ENCODE measurements around the gene ALAS1. TPM values are rescaled to one million over a fixed set of nuclear protein-coding genes. Genes with fewer than 3 reads are reported as not detected.

The ALAS1 gene
- total RNA-seq, 5 donors from 2014 or later (not counting 1 experiment from before 2014, with no cell fraction given), result 12.2 to 32.7 (median 27.1) TPM

DNA sequence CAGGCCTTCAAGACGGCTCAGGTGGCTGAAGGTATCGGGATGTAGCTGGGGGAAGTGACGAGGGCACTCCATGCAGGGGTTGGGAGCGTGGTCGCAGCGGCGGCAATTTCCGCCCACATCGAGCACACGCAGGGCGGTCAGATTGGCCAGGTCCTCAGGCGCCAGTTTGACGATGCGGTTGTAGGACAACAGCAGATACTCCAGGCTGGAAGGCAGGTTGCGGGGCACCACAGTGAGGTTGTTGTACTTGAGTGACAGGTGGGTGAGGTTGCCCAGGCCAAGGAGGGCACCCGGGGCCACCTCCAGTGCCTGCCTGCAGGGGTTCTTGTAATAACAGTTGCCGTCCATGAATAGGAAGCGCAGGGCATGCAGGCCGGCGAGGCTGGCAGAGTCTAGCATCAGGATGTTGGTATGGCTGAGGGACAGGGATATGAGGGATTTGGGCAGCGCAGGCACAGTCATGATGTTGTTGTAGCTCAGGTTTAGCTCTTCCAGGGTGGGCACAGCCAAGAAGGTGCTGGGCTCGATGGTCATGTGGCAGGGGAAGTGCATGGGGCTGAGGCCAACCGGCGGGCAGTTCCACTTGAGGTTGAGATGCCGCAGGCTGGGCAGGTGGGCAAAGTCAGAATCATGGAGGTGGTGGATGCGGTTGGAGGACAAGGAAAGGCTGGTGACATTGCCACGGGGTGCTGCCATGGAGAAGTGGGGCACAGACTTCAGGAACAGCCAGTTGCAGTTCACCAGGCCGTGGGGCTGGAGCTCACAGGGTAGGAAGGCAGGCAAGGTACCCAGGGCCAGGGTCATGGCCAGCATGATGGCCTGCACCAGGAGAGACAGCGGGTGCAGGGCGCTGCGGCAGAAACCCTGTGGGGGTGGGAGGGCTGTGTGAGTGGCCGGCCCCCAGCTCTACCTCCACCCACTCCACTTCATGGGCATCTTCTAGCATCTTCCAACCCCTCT is 25.8 kb downstream of the ALAS1 start:
- no peaks in the 10 kb centered on the region for H3K27me3 Mint-ChIP-seq
- WGBS (ENCODE audit: insufficient coverage), result 95% methylated on average over 26 of the region's 32 CpGs
- Histone ChIP-seq H3K27ac (ENCODE audit: low read length) (no peak overlapping the region), H3K27me3 (replicated peaks in 1 of 2; ENCODE audit: control insufficient read depth in 2 of 2, extremely low read depth in 1 of 2, insufficient read depth in 2 of 2, low read length in 1 of 2) (no peaks in the 10 kb centered on the region), H3K9me3 (no peaks in the 10 kb centered on the region), H3K4me3 (ENCODE audit: control insufficient read depth in 1 of 2, extremely low read depth in 1 of 2, low read length in 1 of 2) (no peak overlapping the region), H3K36me3 (ENCODE audit: control insufficient read depth in 2 of 2, extremely low read depth in 1 of 2, insufficient read depth in 1 of 2, low read length in 1 of 2) (peaks cover 2 to 8% of the 10 kb centered on the region in 2 donors), H3K4me1 (ENCODE audit: control insufficient read depth in 1 of 2, extremely low read depth in 1 of 2, insufficient read depth in 2 of 2, low read length in 2 of 2) (peaks cover 41 to 79% of the 10 kb centered on the region in 2 experiments)
- no peak for ATAC-seq (replicated peaks in 1 of 4)
- POLR2A ChIA-PET, result no interaction called here
- H3K4me1 Mint-ChIP-seq, result peaks cover 76 to 86% (median 83%) of the 10 kb centered on the region in 3 donors
- CTCF ChIA-PET, result interaction anchor here (1.6 to 2.0 kb wide), 2 partner anchors 115 to 116 kb away, joined by 5 to 6 read pairs; no protein-coding TSS in a partner anchor
- H3K4me3 Mint-ChIP-seq, result peak overlapping the region; percentile 31 to 83 (median 69)
- H3K36me3 Mint-ChIP-seq, result no peaks in the 10 kb centered on the region
- peak overlapping the region; percentile 76 to 85 for H3K27ac Mint-ChIP-seq
- no peaks in the 10 kb centered on the region for H3K9me3 Mint-ChIP-seq
- DNase-seq, result no peak

DNA sequence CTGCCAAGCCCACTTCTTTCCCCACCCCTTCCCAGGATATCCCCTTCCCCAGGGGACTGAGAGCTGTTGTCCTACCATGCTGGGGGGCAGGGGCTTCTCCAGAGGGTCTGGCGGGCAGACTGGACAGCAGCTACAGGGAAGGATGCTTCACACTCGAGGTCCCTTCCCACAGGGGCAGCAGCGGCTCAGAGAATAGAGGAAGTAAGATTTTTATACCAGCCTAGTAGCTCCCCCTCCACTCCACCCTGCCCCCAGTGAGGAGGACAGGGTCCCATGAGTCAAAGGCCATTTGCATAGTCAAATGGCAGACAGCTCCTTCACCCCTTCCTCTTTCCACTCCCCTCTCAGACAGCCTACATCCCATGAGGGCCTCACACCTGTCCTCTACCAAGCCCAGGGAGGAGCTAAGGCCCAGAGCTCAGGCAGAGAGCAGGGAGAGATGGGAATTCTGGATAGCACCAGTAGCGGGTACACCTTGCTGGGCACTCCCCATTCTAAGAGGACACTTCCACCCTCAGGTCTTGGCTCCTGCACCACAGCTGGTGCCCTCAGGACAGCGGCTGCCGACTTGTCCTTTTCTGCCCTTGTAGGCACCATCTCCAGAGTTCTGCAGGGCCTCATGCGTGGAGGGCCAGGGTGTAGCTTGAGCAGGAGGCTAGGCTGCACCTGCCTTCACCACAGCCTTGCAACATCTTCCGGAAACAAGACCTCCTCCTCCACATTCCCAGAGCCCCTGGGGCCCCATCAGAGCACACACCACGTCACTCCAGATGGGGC is 27.7 kb downstream of the ALAS1 start, which contains the start of gene TLR9:
Gene TLR9 (minus strand): TSS at position 194 of the 777 bp plus-strand sequence. CDS start 116 bp downstream, at position 78.
- peak within 1 kb of the TSS; percentile 85 to 92 for H3K27ac Mint-ChIP-seq
- H3K27me3 Mint-ChIP-seq, result no peaks in the 10 kb centered on the region
- H3K4me1 Mint-ChIP-seq, result peaks cover 62 to 69% (median 67%) of the 10 kb centered on the region in 3 donors
- H3K27ac ChIP-seq (ENCODE audit: low read length), result peak within 1 kb of the TSS; percentile 46
- peaks cover 9 to 27% of the 10 kb centered on the region in 2 donors for H3K36me3 ChIP-seq (ENCODE audit: control insufficient read depth in 2 of 2, extremely low read depth in 1 of 2, insufficient read depth in 1 of 2, low read length in 1 of 2)
- H3K4me3 ChIP-seq (ENCODE audit: control insufficient read depth in 1 of 2, extremely low read depth in 1 of 2, low read length in 1 of 2), result peak within 1 kb of the TSS in 1 of 2 donors; percentile 2
- POLR2A ChIA-PET, result no interaction called here
- H3K4me1 ChIP-seq (ENCODE audit: control insufficient read depth in 1 of 2, extremely low read depth in 1 of 2, insufficient read depth in 2 of 2, low read length in 2 of 2), result peaks cover 36 to 63% of the 10 kb centered on the region in 2 experiments
- H3K27me3 ChIP-seq (replicated peaks in 1 of 2; ENCODE audit: control insufficient read depth in 2 of 2, extremely low read depth in 1 of 2, insufficient read depth in 2 of 2, low read length in 1 of 2), result no peaks in the 10 kb centered on the region
- peak within 1 kb of the TSS in 2 of 3 donors; percentile 34 to 83 for H3K4me3 Mint-ChIP-seq
- CTCF ChIA-PET, result interaction anchor here in 1 of 2 donors (1.2 kb wide), 1 partner anchor 113 kb away, joined by 5 read pairs; no protein-coding TSS in a partner anchor
- no peaks in the 10 kb centered on the region for H3K9me3 ChIP-seq
- ATAC-seq (replicated peaks in 1 of 4) (peak; percentile 31 to 67 (median 39)), DNase-seq (peak in 4 of 35 experiments; percentile 10 to 44 (median 35))
- 13% methylated on average over 2 of the region's 9 CpGs for WGBS (ENCODE audit: insufficient coverage)
- H3K9me3 Mint-ChIP-seq, result no peaks in the 10 kb centered on the region
- H3K36me3 Mint-ChIP-seq, result peaks cover 6% of the 10 kb centered on the region

DNA sequence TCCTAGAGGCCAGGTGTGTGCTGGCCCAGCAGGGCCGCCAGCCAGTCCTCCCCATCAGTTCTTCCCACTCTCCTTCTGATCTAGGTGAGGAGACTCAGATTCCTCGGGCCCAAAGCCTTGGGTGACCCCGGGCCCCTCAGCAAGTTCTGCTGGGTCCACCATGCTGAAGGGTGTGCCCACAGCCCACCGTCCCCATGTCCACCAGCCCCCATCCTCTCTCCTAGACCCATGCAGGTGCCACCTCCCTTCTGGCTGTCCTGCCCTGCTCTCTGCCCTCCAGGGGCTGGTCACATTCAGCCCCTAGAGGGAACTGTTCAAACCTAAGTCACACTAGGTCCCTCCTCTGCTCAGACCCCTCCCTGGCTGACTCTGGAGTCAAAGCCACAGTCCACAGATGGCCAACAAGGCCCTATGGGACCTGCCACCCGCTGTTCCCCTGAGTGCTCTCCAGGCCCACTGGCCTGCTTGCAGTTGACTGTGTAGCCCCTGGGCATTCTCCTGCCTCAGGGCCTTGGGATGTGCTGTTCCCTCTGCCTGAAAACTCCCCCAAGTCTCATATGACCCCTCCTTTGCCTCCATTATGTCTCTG is 28.4 kb downstream of the ALAS1 start:
- H3K27ac Mint-ChIP-seq, result peak overlapping the region; percentile 85 to 92
- H3K27ac ChIP-seq (ENCODE audit: low read length), result peak overlapping the region; percentile 46
- no peaks in the 10 kb centered on the region for H3K9me3 Mint-ChIP-seq
- H3K4me3 Mint-ChIP-seq, result peak overlapping the region in 1 of 3 donors; percentile 83
- WGBS (ENCODE audit: insufficient coverage), result 55% methylated on average over 4 of the region's 5 CpGs
- peak overlapping the region in 1 of 2 donors; percentile 2 for H3K4me3 ChIP-seq (ENCODE audit: control insufficient read depth in 1 of 2, extremely low read depth in 1 of 2, low read length in 1 of 2)
- H3K9me3 ChIP-seq, result no peaks in the 10 kb centered on the region
- H3K4me1 ChIP-seq (ENCODE audit: control insufficient read depth in 1 of 2, extremely low read depth in 1 of 2, insufficient read depth in 2 of 2, low read length in 2 of 2), result peaks cover 33 to 61% of the 10 kb centered on the region in 2 experiments
- H3K27me3 ChIP-seq (replicated peaks in 1 of 2; ENCODE audit: control insufficient read depth in 2 of 2, extremely low read depth in 1 of 2, insufficient read depth in 2 of 2, low read length in 1 of 2), result no peaks in the 10 kb centered on the region
- ChIA-PET POLR2A (interaction anchor here in 1 of 2 donors (0.6 kb wide), 1 partner anchor 108 kb away, joined by 3 read pairs; no protein-coding TSS in a partner anchor), CTCF (interaction anchor here in 1 of 2 donors (1.2 kb wide), 2 partner anchors 112 to 113 kb away, joined by 4 to 5 read pairs; no protein-coding TSS in a partner anchor)
- no peaks in the 10 kb centered on the region for H3K27me3 Mint-ChIP-seq
- peaks cover 58 to 67% (median 61%) of the 10 kb centered on the region in 3 donors for H3K4me1 Mint-ChIP-seq
- ATAC-seq (replicated peaks in 1 of 4) (peak in 1 of 4 experiments; percentile 4), DNase-seq (no peak)
- H3K36me3 ChIP-seq (ENCODE audit: control insufficient read depth in 2 of 2, extremely low read depth in 1 of 2, insufficient read depth in 1 of 2, low read length in 1 of 2), result peaks cover 11 to 34% of the 10 kb centered on the region in 2 donors
- peaks cover 9% of the 10 kb centered on the region for H3K36me3 Mint-ChIP-seq

DNA sequence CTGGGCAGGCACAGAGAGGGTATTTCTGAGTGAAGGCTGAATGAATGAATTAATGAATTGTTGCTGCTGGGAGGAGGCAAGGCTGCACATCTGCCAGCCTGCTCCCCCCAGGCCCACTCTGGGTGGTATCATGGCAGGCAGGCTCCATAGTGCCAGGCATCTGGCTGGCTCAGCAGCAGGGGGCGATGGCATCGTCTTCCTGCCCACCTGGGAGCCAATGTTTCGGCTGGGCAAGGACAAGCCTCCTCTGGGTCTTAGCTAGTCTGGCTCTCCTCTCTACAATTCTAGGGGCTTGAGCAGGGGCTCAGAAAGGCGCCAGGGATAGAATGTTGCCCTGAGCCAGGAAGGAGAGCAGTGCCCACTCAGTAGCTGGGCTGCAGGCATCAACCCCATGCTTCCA is 29.2 kb downstream of the ALAS1 start:
- ChIA-PET CTCF (interaction anchor here in 1 of 2 donors (1.2 kb wide), 1 partner anchor 112 kb away, joined by 4 read pairs; no protein-coding TSS in a partner anchor), POLR2A (no interaction called here)
- H3K36me3 ChIP-seq (ENCODE audit: control insufficient read depth in 2 of 2, extremely low read depth in 1 of 2, insufficient read depth in 1 of 2, low read length in 1 of 2), result peaks cover 13 to 42% of the 10 kb centered on the region in 2 donors
- peaks cover 28 to 61% of the 10 kb centered on the region in 2 experiments for H3K4me1 ChIP-seq (ENCODE audit: control insufficient read depth in 1 of 2, extremely low read depth in 1 of 2, insufficient read depth in 2 of 2, low read length in 2 of 2)
- Mint-ChIP-seq H3K4me3 (peak overlapping the region in 1 of 3 donors; percentile 83), H3K27ac (peak overlapping the region; percentile 85 to 92), H3K36me3 (peaks cover 15% of the 10 kb centered on the region), H3K4me1 (peaks cover 57 to 66% (median 61%) of the 10 kb centered on the region in 3 donors), H3K9me3 (no peaks in the 10 kb centered on the region), H3K27me3 (no peaks in the 10 kb centered on the region)
- no peak overlapping the region for H3K4me3 ChIP-seq (ENCODE audit: control insufficient read depth in 1 of 2, extremely low read depth in 1 of 2, low read length in 1 of 2)
- ATAC-seq (replicated peaks in 1 of 4), result no peak
- H3K27me3 ChIP-seq (replicated peaks in 1 of 2; ENCODE audit: control insufficient read depth in 2 of 2, extremely low read depth in 1 of 2, insufficient read depth in 2 of 2, low read length in 1 of 2), result no peaks in the 10 kb centered on the region
- DNase-seq, result no peak
- no peak overlapping the region for H3K27ac ChIP-seq (ENCODE audit: low read length)
- 83% methylated on average over 4 of the region's 4 CpGs for WGBS (ENCODE audit: insufficient coverage)
- H3K9me3 ChIP-seq, result no peaks in the 10 kb centered on the region

DNA sequence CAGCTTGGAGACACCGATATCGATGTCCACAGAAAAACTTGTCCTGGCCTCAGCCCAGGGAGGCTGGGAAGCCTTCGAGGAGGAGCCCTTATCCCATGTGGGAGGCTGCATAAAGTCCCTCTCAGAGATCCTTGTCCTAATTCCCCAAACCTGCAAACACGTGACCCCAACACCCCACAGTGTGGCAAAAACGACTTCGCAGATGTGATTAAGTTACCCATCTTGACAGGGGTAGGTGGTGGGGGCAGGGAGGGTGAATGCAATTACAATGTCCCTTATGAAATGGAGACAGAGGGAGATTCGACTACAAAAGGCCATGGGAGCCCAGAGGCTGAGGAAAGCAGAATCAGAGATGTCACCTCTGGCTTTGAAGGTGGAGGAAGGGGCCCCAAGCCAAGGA is 29.8 kb downstream of the ALAS1 start:
- H3K9me3 Mint-ChIP-seq, result no peaks in the 10 kb centered on the region
- DNase-seq (no peak), ATAC-seq (replicated peaks in 1 of 4) (no peak)
- ChIA-PET CTCF (no interaction called here), POLR2A (no interaction called here)
- H3K27me3 ChIP-seq (replicated peaks in 1 of 2; ENCODE audit: control insufficient read depth in 2 of 2, extremely low read depth in 1 of 2, insufficient read depth in 2 of 2, low read length in 1 of 2), result no peaks in the 10 kb centered on the region
- H3K4me1 ChIP-seq (ENCODE audit: control insufficient read depth in 1 of 2, extremely low read depth in 1 of 2, insufficient read depth in 2 of 2, low read length in 2 of 2), result peaks cover 24 to 61% of the 10 kb centered on the region in 2 experiments
- no peak overlapping the region for H3K4me3 ChIP-seq (ENCODE audit: control insufficient read depth in 1 of 2, extremely low read depth in 1 of 2, low read length in 1 of 2)
- WGBS (ENCODE audit: insufficient coverage), result 100% methylated on average over 3 of the region's 7 CpGs
- peak overlapping the region; percentile 85 to 92 for H3K27ac Mint-ChIP-seq
- no peaks in the 10 kb centered on the region for H3K9me3 ChIP-seq
- H3K27ac ChIP-seq (ENCODE audit: low read length), result no peak overlapping the region
- peaks cover 57 to 66% (median 61%) of the 10 kb centered on the region in 3 donors for H3K4me1 Mint-ChIP-seq
- no peak overlapping the region for H3K4me3 Mint-ChIP-seq
- H3K36me3 Mint-ChIP-seq, result peaks cover 15% of the 10 kb centered on the region
- H3K36me3 ChIP-seq (ENCODE audit: control insufficient read depth in 2 of 2, extremely low read depth in 1 of 2, insufficient read depth in 1 of 2, low read length in 1 of 2), result peaks cover 13 to 47% of the 10 kb centered on the region in 2 donors
- H3K27me3 Mint-ChIP-seq, result no peaks in the 10 kb centered on the region

Measured in T-cell (primary cell).